Neural cell (in vitro differentiated cells): Measurements from ENCODE around the gene KRT16. TPM values are rescaled to one million over a fixed set of nuclear protein-coding genes. Genes with fewer than 3 reads are reported as not detected.
"Not testable (repeated sequence)": the region's sequence is repeated elsewhere in the genome, so short reads cannot be mapped to it uniquely, and the experiment has no call there.

Experiments used
- H2AFZ ChIP-seq: fragments of 200-600, 300-800 bp; sonication (generic), shearing (Covaris generic); 2 replicates; pipeline ENCODE4 v1.6.0; 2014; ENCODE audit warnings: low read depth, mild to moderate bottlenecking, antibody characterized with exemption, low read length, moderate library complexity
- H3F3A ChIP-seq: fragments of 200-600 bp; shearing (Covaris generic); 2 replicates; pipeline ENCODE4 v1.6.1; 2016; ENCODE audit warnings: mild to moderate bottlenecking, moderate library complexity, mixed read lengths, antibody characterized with exemption, low read length; ENCODE audit not compliant: insufficient read depth, poor library complexity, severe bottlenecking
- H3K27ac ChIP-seq: fragments of 200-600, 300-800 bp; sonication (generic), shearing (Covaris generic); 2 replicates; pipeline ENCODE4 v1.5.1; 2014; ENCODE audit warnings: mild to moderate bottlenecking, low read length, moderate library complexity
- H3K27me3 ChIP-seq: fragments of 300-800, 200-600 bp; sonication (generic), shearing (Covaris generic); 2 replicates; pipeline ENCODE4 v1.6.0; 2014; ENCODE audit warnings: mild to moderate bottlenecking, low read depth, low read length, moderate library complexity; ENCODE audit not compliant: insufficient read depth
- H3K36me3 ChIP-seq: fragments of 300-800, 200-600 bp; sonication (generic), shearing (Covaris generic); 2 replicates; pipeline ENCODE4 v1.5.1; 2014; ENCODE audit warnings: mild to moderate bottlenecking, antibody characterized with exemption, low read length, moderate library complexity; ENCODE audit not compliant: insufficient read depth
- H3K4me2 ChIP-seq: fragments of 300-800, 200-600 bp; sonication (generic), shearing (Covaris generic); 2 replicates; pipeline ENCODE4 v1.6.0; 2014; ENCODE audit warnings: mild to moderate bottlenecking, low read length
- H3K4me3 ChIP-seq: fragments of 300-800, 200-600 bp; sonication (generic), shearing (Covaris generic); 2 replicates; pipeline ENCODE4 v1.5.1; 2014; ENCODE audit warnings: mild to moderate bottlenecking, low read length, moderate library complexity
- H3K79me2 ChIP-seq: fragments of 200-600 bp; shearing (Covaris generic); replicated peaks from 2 replicates; pipeline ENCODE4 v1.6.0; 2014; ENCODE audit warnings: mild to moderate bottlenecking, low read length, moderate library complexity; ENCODE audit not compliant: insufficient read depth
- H3K9ac ChIP-seq: fragments of 300-800, 200-600 bp; sonication (generic), shearing (Covaris generic); 2 replicates; pipeline ENCODE4 v1.6.1; 2016; ENCODE audit warnings: mild to moderate bottlenecking, low read length, mixed read lengths
- H3K9me2 ChIP-seq: fragments of 200-600 bp; shearing (Covaris generic); 2 replicates; pipeline ENCODE4 v1.6.1; 2016; ENCODE audit warnings: mild to moderate bottlenecking, low read length, mixed read lengths; ENCODE audit not compliant: insufficient read depth
- H3K9me3 ChIP-seq: fragments of 200-600, 300-800 bp; sonication (generic), shearing (Covaris generic); 2 replicates; pipeline ENCODE4 v1.6.1; 2016; ENCODE audit warnings: mild to moderate bottlenecking, mixed run types, low read length, moderate library complexity, mixed read lengths
- H4K20me1 ChIP-seq: fragments of 200-600 bp; shearing (Covaris generic); 2 replicates; pipeline ENCODE4 v1.6.1; 2016; ENCODE audit warnings: mild to moderate bottlenecking, mixed run types; ENCODE audit not compliant: insufficient read depth
- CTCF ChIP-seq: fragments of 450-650 bp; IDR thresholded peaks from 2 replicates; pipeline ENCODE4 v1.5.1; 2014; ENCODE audit warnings: antibody characterized with exemption, mild to moderate bottlenecking, moderate library complexity; ENCODE audit not compliant: poor library complexity, severe bottlenecking
- EP300 ChIP-seq: fragments of 450-650 bp; conservative IDR thresholded peaks from 2 replicates; pipeline ENCODE4 v1.6.1; 2014; ENCODE audit warnings: antibody characterized with exemption, mild to moderate bottlenecking, moderate library complexity; ENCODE audit not compliant: poor library complexity, severe bottlenecking
- EZH2 ChIP-seq: fragments of 200-600, 300-800 bp; shearing (Covaris generic), sonication (generic); IDR thresholded peaks from 2 replicates; pipeline ENCODE4 v1.6.1; 2014; ENCODE audit warnings: antibody characterized with exemption, low read length, borderline replicate concordance, mild to moderate bottlenecking; ENCODE audit not compliant: insufficient read depth, poor library complexity, severe bottlenecking
- MXI1 ChIP-seq: fragments of 450-650 bp; conservative IDR thresholded peaks from 2 replicates; pipeline ENCODE4 v1.6.1; 2014; ENCODE audit warnings: antibody characterized with exemption, mild to moderate bottlenecking; ENCODE audit not compliant: poor library complexity, severe bottlenecking
- POLR2AphosphoS5 ChIP-seq: IDR thresholded peaks from 2 replicates; pipeline ENCODE4 v1.6.1; 2012
- RAD21 ChIP-seq: fragments of 450-650 bp; conservative IDR thresholded peaks from 2 replicates; pipeline ENCODE4 v1.6.1; 2014; ENCODE audit warnings: antibody characterized with exemption, mild to moderate bottlenecking, moderate library complexity
- SMC3 ChIP-seq: fragments of 450-650 bp; conservative IDR thresholded peaks from 2 replicates; pipeline ENCODE4 v1.6.1; 2014; ENCODE audit warnings: antibody characterized with exemption, mild to moderate bottlenecking, moderate library complexity; ENCODE audit not compliant: poor library complexity
- TAF1 ChIP-seq: IDR thresholded peaks from 2 replicates; pipeline ENCODE4 v1.6.1; 2012; ENCODE audit warnings: low read depth
- polyA plus RNA-seq: library from polyadenylated mRNA; depleted of rRNA; stranded (reverse); fragments of >200 nt; gene quantifications from 2 replicates; pipeline ENCODE4 v1.2.3, GENCODE V29; 2014
- TF ChIP-seq, protein P1 (sequence below): IDR thresholded peaks from 2 replicates; pipeline ENCODE4 v1.6.1; 2012; ENCODE audit warnings: borderline replicate concordance

Gene KRT16
- polyA plus RNA-seq, 1 donor from 2014 or later = not detected

DNA sequence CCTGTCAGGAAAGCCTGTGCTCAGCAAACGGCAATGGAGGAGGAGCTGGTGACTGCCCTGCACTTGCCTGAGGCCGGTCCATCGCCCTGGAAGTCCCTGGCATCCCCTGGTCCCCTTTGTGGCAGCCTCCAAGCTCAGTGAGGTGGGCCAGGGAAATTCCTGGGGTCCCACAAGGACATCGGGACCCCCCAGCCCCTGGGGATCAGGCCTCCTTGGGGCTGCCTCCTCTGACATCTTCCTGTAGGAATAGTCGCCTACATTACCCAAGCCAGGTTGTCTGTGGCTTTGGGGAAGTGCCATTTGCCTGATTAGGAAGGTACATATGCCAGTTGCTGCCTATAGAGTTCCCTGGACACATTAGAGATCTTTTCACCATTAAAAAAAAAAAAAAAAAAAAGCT lies 33.6 kb downstream of the KRT16 start:
- H3K36me3 ChIP-seq = no peaks in the 10 kb centered on the region
- H3F3A ChIP-seq = no peaks in the 10 kb centered on the region
- H3K4me2 ChIP-seq = no peak overlapping the region
- H3K27me3 ChIP-seq = no peaks in the 10 kb centered on the region
- H3K9me2 ChIP-seq = no peaks in the 10 kb centered on the region
- no peak overlapping the region for H3K27ac ChIP-seq
- H4K20me1 ChIP-seq = no peaks in the 10 kb centered on the region
- H3K9ac ChIP-seq = no peak overlapping the region
- TF ChIP-seq POLR2AphosphoS5 (no peak), SMC3 (no peak), MXI1 (no peak), EZH2 (no peak), TAF1 (no peak), EP300 (no peak), RAD21 (no peak), CTCF (no peak)
- TF ChIP-seq, protein P1, sequence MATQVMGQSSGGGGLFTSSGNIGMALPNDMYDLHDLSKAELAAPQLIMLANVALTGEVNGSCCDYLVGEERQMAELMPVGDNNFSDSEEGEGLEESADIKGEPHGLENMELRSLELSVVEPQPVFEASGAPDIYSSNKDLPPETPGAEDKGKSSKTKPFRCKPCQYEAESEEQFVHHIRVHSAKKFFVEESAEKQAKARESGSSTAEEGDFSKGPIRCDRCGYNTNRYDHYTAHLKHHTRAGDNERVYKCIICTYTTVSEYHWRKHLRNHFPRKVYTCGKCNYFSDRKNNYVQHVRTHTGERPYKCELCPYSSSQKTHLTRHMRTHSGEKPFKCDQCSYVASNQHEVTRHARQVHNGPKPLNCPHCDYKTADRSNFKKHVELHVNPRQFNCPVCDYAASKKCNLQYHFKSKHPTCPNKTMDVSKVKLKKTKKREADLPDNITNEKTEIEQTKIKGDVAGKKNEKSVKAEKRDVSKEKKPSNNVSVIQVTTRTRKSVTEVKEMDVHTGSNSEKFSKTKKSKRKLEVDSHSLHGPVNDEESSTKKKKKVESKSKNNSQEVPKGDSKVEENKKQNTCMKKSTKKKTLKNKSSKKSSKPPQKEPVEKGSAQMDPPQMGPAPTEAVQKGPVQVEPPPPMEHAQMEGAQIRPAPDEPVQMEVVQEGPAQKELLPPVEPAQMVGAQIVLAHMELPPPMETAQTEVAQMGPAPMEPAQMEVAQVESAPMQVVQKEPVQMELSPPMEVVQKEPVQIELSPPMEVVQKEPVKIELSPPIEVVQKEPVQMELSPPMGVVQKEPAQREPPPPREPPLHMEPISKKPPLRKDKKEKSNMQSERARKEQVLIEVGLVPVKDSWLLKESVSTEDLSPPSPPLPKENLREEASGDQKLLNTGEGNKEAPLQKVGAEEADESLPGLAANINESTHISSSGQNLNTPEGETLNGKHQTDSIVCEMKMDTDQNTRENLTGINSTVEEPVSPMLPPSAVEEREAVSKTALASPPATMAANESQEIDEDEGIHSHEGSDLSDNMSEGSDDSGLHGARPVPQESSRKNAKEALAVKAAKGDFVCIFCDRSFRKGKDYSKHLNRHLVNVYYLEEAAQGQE = no peak
- H2AFZ ChIP-seq = no peak overlapping the region
- H3K79me2 ChIP-seq = no peaks in the 10 kb centered on the region
- H3K4me3 ChIP-seq = no peak overlapping the region
- H3K9me3 ChIP-seq = no peaks in the 10 kb centered on the region

GRCh38 chr17:41578538-41578937 lies 34.0 kb downstream of the KRT16 start:
- no peak overlapping the region for H3K9ac ChIP-seq
- no peaks in the 10 kb centered on the region for H3K27me3 ChIP-seq
- no peaks in the 10 kb centered on the region for H3F3A ChIP-seq
- H3K79me2 ChIP-seq = no peaks in the 10 kb centered on the region
- H3K36me3 ChIP-seq = no peaks in the 10 kb centered on the region
- TF ChIP-seq TAF1 = no peak
- TF ChIP-seq SMC3 = no peak
- H3K9me2 ChIP-seq = no peaks in the 10 kb centered on the region
- no peak overlapping the region for H3K4me2 ChIP-seq
- no peaks in the 10 kb centered on the region for H4K20me1 ChIP-seq
- H3K4me3 ChIP-seq = no peak overlapping the region
- H2AFZ ChIP-seq = no peak overlapping the region
- H3K9me3 ChIP-seq = no peaks in the 10 kb centered on the region
- no peak overlapping the region for H3K27ac ChIP-seq

GRCh38 chr17:41576740-41577139 lies 35.8 kb downstream of the KRT16 start:
- H2AFZ ChIP-seq, H3K4me3 ChIP-seq, H3K4me2 ChIP-seq, H3K9ac ChIP-seq, H3K27ac ChIP-seq, H4K20me1 ChIP-seq, H3K79me2 ChIP-seq, H3K36me3 ChIP-seq, H3K9me3 ChIP-seq, H3K27me3 ChIP-seq, H3F3A ChIP-seq, H3K9me2 ChIP-seq: not testable (repeated sequence)
